ENCODE data around the gene SATB1.
A peak's percentile ranks its signal among the peaks of the same experiment; 100 is the strongest.

Gene SATB1

GRCh38 chr3:18434711-18435110 lies 9.6 kb upstream of the SATB1 start:
- intact Hi-C loops (cut with DNase I): no loop called here
- DNase-seq: no peak

GRCh38 chr3:18432752-18433151 lies 7.6 kb upstream of the SATB1 start:
- DNase-seq: no peak
- intact Hi-C loops (cut with DNase I): no loop called here

- DNase-seq: no peak
- intact Hi-C loops (cut with DNase I): no loop called here
These were observed 6.1 kb upstream of the SATB1 start for GRCh38 chr3:18431266-18431665.

- intact Hi-C loops (cut with DNase I): no loop called here
- DNase-seq: no peak
These were observed 4.0 kb upstream of the SATB1 start for GRCh38 chr3:18428991-18429745.

GRCh38 chr3:18428036-18428435 lies 2.9 kb upstream of the SATB1 start:
- DNase-seq: no peak
- intact Hi-C loops (cut with DNase I): no loop called here

GRCh38 chr3:18426597-18427193 lies 1.6 kb upstream of the SATB1 start:
- no peak for DNase-seq
- intact Hi-C loops (cut with DNase I): no loop called here

GRCh38 chr3:18425641-18426257 lies 610 bp upstream of the SATB1 start:
- DNase-seq: peak in 8 of 10 donors; percentile 27 to 87 (median 48)
- intact Hi-C loops (cut with DNase I): loop anchor here (2.0 kb wide), 1 partner anchor 21 kb away; no protein-coding TSS in a partner anchor

GRCh38 chr3:18424213-18424728 lies 868 bp downstream of the SATB1 start:
- intact Hi-C loops (cut with DNase I): loop anchor here (2.0 kb wide), 1 partner anchor 23 kb away; no protein-coding TSS in a partner anchor

GRCh38 chr3:18423401-18424212 lies 1.5 kb downstream of the SATB1 start:
- peak in 8 of 10 donors; percentile 26 to 87 (median 56) for DNase-seq
- intact Hi-C loops (cut with DNase I): loop anchor here (2.0 kb wide), 1 partner anchor 23 kb away; no protein-coding TSS in a partner anchor

More at GRCh38 chr3:18424213-18424728, 868 bp downstream of the SATB1 start:
- DNase-seq: peak in 3 of 10 donors; percentile 17 to 71 (median 21)

- DNase-seq: no peak
- intact Hi-C loops (cut with DNase I): no loop called here
These were observed 2.2 kb downstream of the SATB1 start for GRCh38 chr3:18422972-18423371.

- intact Hi-C loops (cut with DNase I): no loop called here
These were observed 4.6 kb downstream of the SATB1 start for GRCh38 chr3:18420555-18420954.

GRCh38 chr3:18419232-18419631 lies 5.9 kb downstream of the SATB1 start:
- intact Hi-C loops (cut with DNase I): no loop called here

More at GRCh38 chr3:18420555-18420954, 4.6 kb downstream of the SATB1 start:
- peak in 1 of 10 donors; percentile 69 for DNase-seq

GRCh38 chr3:18417904-18418572 lies 7.1 kb downstream of the SATB1 start:
- intact Hi-C loops (cut with DNase I): no loop called here
- DNase-seq: no peak

More at GRCh38 chr3:18419232-18419631, 5.9 kb downstream of the SATB1 start:
- DNase-seq: no peak

- DNase-seq: no peak
- intact Hi-C loops (cut with DNase I): no loop called here
These were observed 8.8 kb downstream of the SATB1 start for GRCh38 chr3:18416332-18416731.

- no peak for DNase-seq
- intact Hi-C loops (cut with DNase I): no loop called here
These were observed 9.3 kb downstream of the SATB1 start for GRCh38 chr3:18415839-18416238.

- intact Hi-C loops (cut with DNase I): no loop called here
- no peak for DNase-seq
These were observed 10.0 kb downstream of the SATB1 start for GRCh38 chr3:18415167-18415566.

- DNase-seq: no peak
- intact Hi-C loops (cut with DNase I): no loop called here
These were observed 12.5 kb downstream of the SATB1 start for GRCh38 chr3:18412684-18413083.

- DNase-seq: no peak
These were observed 13.6 kb downstream of the SATB1 start for GRCh38 chr3:18411541-18411940.

GRCh38 chr3:18410205-18410604 lies 14.9 kb downstream of the SATB1 start:
- intact Hi-C loops (cut with DNase I): no loop called here

More at GRCh38 chr3:18411541-18411940, 13.6 kb downstream of the SATB1 start:
- intact Hi-C loops (cut with DNase I): no loop called here

GRCh38 chr3:18409266-18409665 lies 15.9 kb downstream of the SATB1 start:
- DNase-seq: no peak

More at GRCh38 chr3:18410205-18410604, 14.9 kb downstream of the SATB1 start:
- no peak for DNase-seq

More at GRCh38 chr3:18409266-18409665, 15.9 kb downstream of the SATB1 start:
- intact Hi-C loops (cut with DNase I): no loop called here
